ENCODE measurements around the gene CYB561D1. TPM values are rescaled to one million over a fixed set of nuclear protein-coding genes. Genes with fewer than 3 reads are reported as not detected.

The CYB561D1 gene
- total and polyA plus RNA-seq, 2 donors (not counting 3 experiments of a cell fraction or from before 2014, with no cell fraction given) = 7.2 to 7.3 TPM

GRCh38 chr1:109488201-109488600, 5.7 kb upstream of the CYB561D1 start:
- H3K4me3 ChIP-seq (replicated peaks in 1 of 3; ENCODE audit: insufficient read depth in 1 of 3, low read depth in 1 of 3, low read length in 3 of 3) = no peak overlapping the region
- no peak overlapping the region for H3K9ac ChIP-seq (replicated peaks; ENCODE audit: extremely low read depth, insufficient read depth, low read length)
- no peak for FAIRE-seq
- H3K27ac ChIP-seq (ENCODE audit: insufficient read depth, low read depth, low read length) = no peak overlapping the region
- H3K4me1 ChIP-seq (ENCODE audit: control insufficient read depth, extremely low read depth, insufficient read depth, low read length) = peaks cover 20% of the 10 kb centered on the region
- CTCF ChIA-PET = interaction anchor here (23.0 kb wide), 1 partner anchor 43 kb away, joined by 955 read pairs; the partner anchor contains the start of gene GPR61
- no TSS peak for BruUV-seq (replicated peaks)
- POLR2A ChIA-PET = no interaction called here
- no peaks in the 10 kb centered on the region for H4K20me1 ChIP-seq (replicated peaks; ENCODE audit: control insufficient read depth, extremely low read depth, insufficient read depth, low read length)
- dilution Hi-C loops (cut with MboI; ENCODE audit: extremely low pct_ligation_motif_present, low sequenced_read_pairs) (no loop called here), intact Hi-C loops (cut with micrococcal nuclease) (loop anchor here (10.0 kb wide), 3 partner anchors 127 to 277 kb away; partner anchors contain the start of genes AMPD2, EPS8L3 and GNAT2)
- peaks cover 2% of the 10 kb centered on the region in 2 experiments for H3K36me3 ChIP-seq (ENCODE audit: control insufficient read depth in 2 of 2, extremely low read depth in 1 of 2, insufficient read depth in 2 of 2, low read length in 2 of 2)
- H3K9me3 ChIP-seq (replicated peaks; ENCODE audit: control insufficient read depth, insufficient read depth, low read length) = no peaks in the 10 kb centered on the region
- H3K4me2 ChIP-seq (ENCODE audit: insufficient read depth, low read length) = no peak overlapping the region
- no peaks in the 10 kb centered on the region for H3K79me2 ChIP-seq (ENCODE audit: control insufficient read depth, insufficient read depth, low read length)
- H3K27me3 ChIP-seq (ENCODE audit: control insufficient read depth in 2 of 2, insufficient read depth in 2 of 2, low read length in 2 of 2) = no peaks in the 10 kb centered on the region
- DNase-seq (ENCODE audit: low read depth, low spot score) = no peak
- no peaks in the 10 kb centered on the region for H3K9me1 ChIP-seq (replicated peaks; ENCODE audit: control insufficient read depth, extremely low read depth, insufficient read depth, low read length)
- TF ChIP-seq JUN (IDR thresholded peaks at IDR 0.05; ENCODE audit: borderline replicate concordance, insufficient read depth, insufficient read length, low read depth) (no peak), POLR2A (IDR thresholded peaks at IDR 0.05; ENCODE audit: low read depth, low read length) (no peak), MAX (IDR thresholded peaks at IDR 0.05; ENCODE audit: insufficient read depth, insufficient read length) (no peak), MYC (IDR thresholded peaks at IDR 0.05; ENCODE audit: low read depth, low read length) (no peak), GATA2 (IDR thresholded peaks at IDR 0.05; ENCODE audit: insufficient read depth, insufficient read length, low read depth, low read length) (no peak), POLR2AphosphoS5 (IDR thresholded peaks at IDR 0.05; ENCODE audit: insufficient read depth, low read depth, low read length) (no peak), CTCF (IDR thresholded peaks at IDR 0.05; ENCODE audit: extremely low read depth in 1 of 2, insufficient read depth in 1 of 2, low read depth in 1 of 2, low read length in 2 of 2) (no peak), EZH2 (IDR thresholded peaks at IDR 0.05; ENCODE audit: borderline replicate concordance, low read depth, low read length, severe bottlenecking) (no peak), FOS (IDR thresholded peaks at IDR 0.05; ENCODE audit: borderline replicate concordance, insufficient read depth, low read length) (no peak)
- H2AFZ ChIP-seq (ENCODE audit: low read depth, low read length) = no peak overlapping the region

Measured in endothelial cell of umbilical vein (primary cell).